ENCODE data around the gene MYZAP. TPM values are rescaled to one million over a fixed set of nuclear protein-coding genes. Genes with fewer than 3 reads are reported as not detected.

MYZAP gene
- total and polyA plus RNA-seq, 2 experiments from 2014 or later: 1.0 to 1.5 TPM

DNA sequence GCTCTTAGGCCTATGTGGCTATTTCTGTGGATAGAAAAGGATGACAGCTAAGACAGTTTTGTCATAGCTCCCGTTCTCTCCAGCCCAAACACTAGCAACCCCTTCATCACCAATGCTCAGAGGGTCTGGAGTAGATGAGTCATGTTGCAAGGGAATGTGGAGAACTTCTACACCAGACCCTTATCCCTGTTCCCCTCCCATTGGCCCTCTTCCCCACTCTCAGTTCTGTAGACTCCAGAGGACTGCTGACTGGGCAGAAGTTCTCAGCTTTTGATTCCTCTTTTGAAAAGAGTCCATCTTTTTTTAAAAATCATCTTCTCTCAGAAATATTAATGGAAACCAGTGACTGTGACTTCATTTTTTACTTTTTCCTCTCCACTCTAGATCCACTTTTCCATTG, 2.4 kb upstream of the MYZAP start:
- Histone ChIP-seq H3K4me1 (ENCODE audit: insufficient read depth) (0 out of 2 replicates have a peak, but pooled peaks cover 8% of the 10 kb centered on the region), H3K36me3 (ENCODE audit: insufficient read depth) (no peaks in the 10 kb centered on the region), H2AFZ (no peak overlapping the region), H3K9me2 (ENCODE audit: insufficient read depth) (peaks cover 2% of the 10 kb centered on the region; the same call in 1 of the 2 replicates), H3K4me2 (no peak overlapping the region), H3K27me3 (ENCODE audit: insufficient read depth) (peaks cover 21% of the 10 kb centered on the region), H3K4me3 (no peak overlapping the region), H3K79me2 (replicated peaks; ENCODE audit: insufficient read depth) (no peaks in the 10 kb centered on the region), H3F3A (replicated peaks; ENCODE audit: low read depth) (no peaks in the 10 kb centered on the region; the same call in 1 of the 2 replicates), H3K27ac (ENCODE audit: low read depth) (no peak overlapping the region), H4K20me1 (replicated peaks; ENCODE audit: insufficient read depth) (no peaks in the 10 kb centered on the region)
- Mint-ChIP-seq H3K4me3 (no peak overlapping the region), H3K36me3 (ENCODE audit: low read depth) (no peaks in the 10 kb centered on the region), H3K27me3 (ENCODE audit: insufficient read depth, low read depth, poor library complexity) (peaks cover 10% of the 10 kb centered on the region), H3K27ac (no peak overlapping the region), H3K9me3 (no peaks in the 10 kb centered on the region), H3K4me1 (peaks cover 8% of the 10 kb centered on the region; the same call in 2 of the 3 replicates)
- ATAC-seq: no peak
- TF ChIP-seq, protein P1, sequence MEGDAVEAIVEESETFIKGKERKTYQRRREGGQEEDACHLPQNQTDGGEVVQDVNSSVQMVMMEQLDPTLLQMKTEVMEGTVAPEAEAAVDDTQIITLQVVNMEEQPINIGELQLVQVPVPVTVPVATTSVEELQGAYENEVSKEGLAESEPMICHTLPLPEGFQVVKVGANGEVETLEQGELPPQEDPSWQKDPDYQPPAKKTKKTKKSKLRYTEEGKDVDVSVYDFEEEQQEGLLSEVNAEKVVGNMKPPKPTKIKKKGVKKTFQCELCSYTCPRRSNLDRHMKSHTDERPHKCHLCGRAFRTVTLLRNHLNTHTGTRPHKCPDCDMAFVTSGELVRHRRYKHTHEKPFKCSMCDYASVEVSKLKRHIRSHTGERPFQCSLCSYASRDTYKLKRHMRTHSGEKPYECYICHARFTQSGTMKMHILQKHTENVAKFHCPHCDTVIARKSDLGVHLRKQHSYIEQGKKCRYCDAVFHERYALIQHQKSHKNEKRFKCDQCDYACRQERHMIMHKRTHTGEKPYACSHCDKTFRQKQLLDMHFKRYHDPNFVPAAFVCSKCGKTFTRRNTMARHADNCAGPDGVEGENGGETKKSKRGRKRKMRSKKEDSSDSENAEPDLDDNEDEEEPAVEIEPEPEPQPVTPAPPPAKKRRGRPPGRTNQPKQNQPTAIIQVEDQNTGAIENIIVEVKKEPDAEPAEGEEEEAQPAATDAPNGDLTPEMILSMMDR (conservative IDR thresholded peaks at IDR 0.05; ENCODE audit: low read depth in 2 of 2): no peak
- TF ChIP-seq ZNF114 (CRISPR knock-in tag; IDR thresholded peaks at IDR 0.05): no peak
- TF ChIP-seq EZH2 (IDR thresholded peaks at IDR 0.05; ENCODE audit: low read depth, unreplicated experiment): no peak
- no peak for TF ChIP-seq ZNF462 (CRISPR knock-in tag; IDR thresholded peaks at IDR 0.05)
- no peak for TF ChIP-seq CREB1 (CRISPR knock-in tag; IDR thresholded peaks at IDR 0.05; ENCODE audit: low read depth)
- no peak for TF ChIP-seq NANOG (IDR thresholded peaks at IDR 0.05; ENCODE audit: borderline replicate concordance)
- TF ChIP-seq POLR2AphosphoS5 (IDR thresholded peaks at IDR 0.05; ENCODE audit: low read depth): no peak
- TF ChIP-seq EZH2phosphoT487 (IDR thresholded peaks at IDR 0.05; ENCODE audit: unreplicated experiment): no peak
- no peak for TF ChIP-seq ETS1 (IDR thresholded peaks at IDR 0.05)
- no peak for TF ChIP-seq ZNF331 (CRISPR knock-in tag; IDR thresholded peaks at IDR 0.05; ENCODE audit: low read depth)
- no peak for TF ChIP-seq JUNB (IDR thresholded peaks at IDR 0.05; ENCODE audit: unreplicated experiment)
- TF ChIP-seq, protein P2, sequence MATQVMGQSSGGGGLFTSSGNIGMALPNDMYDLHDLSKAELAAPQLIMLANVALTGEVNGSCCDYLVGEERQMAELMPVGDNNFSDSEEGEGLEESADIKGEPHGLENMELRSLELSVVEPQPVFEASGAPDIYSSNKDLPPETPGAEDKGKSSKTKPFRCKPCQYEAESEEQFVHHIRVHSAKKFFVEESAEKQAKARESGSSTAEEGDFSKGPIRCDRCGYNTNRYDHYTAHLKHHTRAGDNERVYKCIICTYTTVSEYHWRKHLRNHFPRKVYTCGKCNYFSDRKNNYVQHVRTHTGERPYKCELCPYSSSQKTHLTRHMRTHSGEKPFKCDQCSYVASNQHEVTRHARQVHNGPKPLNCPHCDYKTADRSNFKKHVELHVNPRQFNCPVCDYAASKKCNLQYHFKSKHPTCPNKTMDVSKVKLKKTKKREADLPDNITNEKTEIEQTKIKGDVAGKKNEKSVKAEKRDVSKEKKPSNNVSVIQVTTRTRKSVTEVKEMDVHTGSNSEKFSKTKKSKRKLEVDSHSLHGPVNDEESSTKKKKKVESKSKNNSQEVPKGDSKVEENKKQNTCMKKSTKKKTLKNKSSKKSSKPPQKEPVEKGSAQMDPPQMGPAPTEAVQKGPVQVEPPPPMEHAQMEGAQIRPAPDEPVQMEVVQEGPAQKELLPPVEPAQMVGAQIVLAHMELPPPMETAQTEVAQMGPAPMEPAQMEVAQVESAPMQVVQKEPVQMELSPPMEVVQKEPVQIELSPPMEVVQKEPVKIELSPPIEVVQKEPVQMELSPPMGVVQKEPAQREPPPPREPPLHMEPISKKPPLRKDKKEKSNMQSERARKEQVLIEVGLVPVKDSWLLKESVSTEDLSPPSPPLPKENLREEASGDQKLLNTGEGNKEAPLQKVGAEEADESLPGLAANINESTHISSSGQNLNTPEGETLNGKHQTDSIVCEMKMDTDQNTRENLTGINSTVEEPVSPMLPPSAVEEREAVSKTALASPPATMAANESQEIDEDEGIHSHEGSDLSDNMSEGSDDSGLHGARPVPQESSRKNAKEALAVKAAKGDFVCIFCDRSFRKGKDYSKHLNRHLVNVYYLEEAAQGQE (IDR thresholded peaks at IDR 0.05; ENCODE audit: unreplicated experiment): no peak
- no peak for TF ChIP-seq STAT1 (IDR thresholded peaks at IDR 0.05; ENCODE audit: unreplicated experiment)
- no peak for DNase-seq (ENCODE audit: low spot score)
